Fibroblast of skin of scalp (primary cell): Measurements from ENCODE around the gene FBXL19.

ENCODE experiments used
- DNase-seq: peaks from one replicate; pipeline ENCODE4 v3.0.0-alpha.2; 2013

Gene FBXL19

GRCh38 chr16:30895627-30896260, 27.6 kb upstream of the FBXL19 start:
- DNase-seq: no peak

GRCh38 chr16:30896261-30896888, 27.0 kb upstream of the FBXL19 start, which contains the start of gene CTF1:
Gene CTF1, plus strand, starts transcription at chr16:30896614. Its CDS starts 30 bp downstream, at chr16:30896644.
- DNase-seq: peak; percentile 97

GRCh38 chr16:30896889-30897733, 26.3 kb upstream of the FBXL19 start:
- DNase-seq: peak; percentile 95

- DNase-seq: no peak
Observed at GRCh38 chr16:30899794-30900193, 23.6 kb upstream of the FBXL19 start.

GRCh38 chr16:30900588-30900987, 22.8 kb upstream of the FBXL19 start:
- no peak for DNase-seq

GRCh38 chr16:30901201-30902028, 22.0 kb upstream of the FBXL19 start:
- no peak for DNase-seq

- peak; percentile 65 for DNase-seq
Observed at GRCh38 chr16:30902029-30902972, 21.1 kb upstream of the FBXL19 start.

- no peak for DNase-seq
Observed at GRCh38 chr16:30903002-30903401, 20.4 kb upstream of the FBXL19 start.

- peak; percentile 42 for DNase-seq
Observed at GRCh38 chr16:30903596-30903995, 19.8 kb upstream of the FBXL19 start.

- DNase-seq: no peak
Observed at GRCh38 chr16:30904114-30904780, 19.1 kb upstream of the FBXL19 start.

- no peak for DNase-seq
Observed at GRCh38 chr16:30907064-30907463, 16.3 kb upstream of the FBXL19 start.

- no peak for DNase-seq
Observed at GRCh38 chr16:30910427-30911029, 12.8 kb upstream of the FBXL19 start.

- DNase-seq: no peak
Observed at GRCh38 chr16:30912794-30913412, 10.5 kb upstream of the FBXL19 start.

- no peak for DNase-seq
Observed at GRCh38 chr16:30914830-30915229, 8.5 kb upstream of the FBXL19 start.

GRCh38 chr16:30918614-30919013, 4.8 kb upstream of the FBXL19 start:
- DNase-seq: no peak

GRCh38 chr16:30920891-30921290, 2.5 kb upstream of the FBXL19 start:
- no peak for DNase-seq

GRCh38 chr16:30921459-30921747, 2.0 kb upstream of the FBXL19 start:
- DNase-seq: no peak

GRCh38 chr16:30921748-30922419, 1.5 kb upstream of the FBXL19 start:
- DNase-seq: peak; percentile 90

- DNase-seq: peak; percentile 100
Observed at GRCh38 chr16:30922420-30922959, 882 bp upstream of the FBXL19 start.
